B cell (primary cell): Measurements from ENCODE around the gene MIGA1.

Experiments
- EZH2 ChIP-seq: IDR thresholded peaks from 2 replicates; pipeline ENCODE4 v1.6.1; 2012; ENCODE audit warnings: borderline replicate concordance, low read depth, mild to moderate bottlenecking, moderate library complexity, low read length; ENCODE audit not compliant: insufficient read depth, poor library complexity, severe bottlenecking
- TF ChIP-seq, protein P1 (sequence below): fragments of 200-600 bp; IDR thresholded peaks from one replicate; pipeline ENCODE4 v1.8.0; 2022; ENCODE audit warnings: antibody characterized with exemption, mild to moderate bottlenecking

GRCh38 chr1:77831976-77832711, 52.7 kb downstream of the MIGA1 start:
- TF ChIP-seq, protein P1, sequence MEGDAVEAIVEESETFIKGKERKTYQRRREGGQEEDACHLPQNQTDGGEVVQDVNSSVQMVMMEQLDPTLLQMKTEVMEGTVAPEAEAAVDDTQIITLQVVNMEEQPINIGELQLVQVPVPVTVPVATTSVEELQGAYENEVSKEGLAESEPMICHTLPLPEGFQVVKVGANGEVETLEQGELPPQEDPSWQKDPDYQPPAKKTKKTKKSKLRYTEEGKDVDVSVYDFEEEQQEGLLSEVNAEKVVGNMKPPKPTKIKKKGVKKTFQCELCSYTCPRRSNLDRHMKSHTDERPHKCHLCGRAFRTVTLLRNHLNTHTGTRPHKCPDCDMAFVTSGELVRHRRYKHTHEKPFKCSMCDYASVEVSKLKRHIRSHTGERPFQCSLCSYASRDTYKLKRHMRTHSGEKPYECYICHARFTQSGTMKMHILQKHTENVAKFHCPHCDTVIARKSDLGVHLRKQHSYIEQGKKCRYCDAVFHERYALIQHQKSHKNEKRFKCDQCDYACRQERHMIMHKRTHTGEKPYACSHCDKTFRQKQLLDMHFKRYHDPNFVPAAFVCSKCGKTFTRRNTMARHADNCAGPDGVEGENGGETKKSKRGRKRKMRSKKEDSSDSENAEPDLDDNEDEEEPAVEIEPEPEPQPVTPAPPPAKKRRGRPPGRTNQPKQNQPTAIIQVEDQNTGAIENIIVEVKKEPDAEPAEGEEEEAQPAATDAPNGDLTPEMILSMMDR, result no peak
- TF ChIP-seq EZH2, result no peak
